Osteocyte (in vitro differentiated cells): ENCODE measurements around the gene ZNF593. TPM values are rescaled to one million over a fixed set of nuclear protein-coding genes. Genes with fewer than 3 reads are reported as not detected.

Source experiments
- DNase-seq: peaks from one replicate; pipeline ENCODE4 v3.0.0; 2021; ENCODE audit warnings: mixed read lengths; ENCODE audit not compliant: unreplicated experiment; ENCODE audit errors: extremely low spot score
- H3K27ac Mint-ChIP-seq: one replicate; pipeline ENCODE4 v1.8.0; 2021; ENCODE audit warnings: mild to moderate bottlenecking, mixed read lengths; ENCODE audit not compliant: unreplicated experiment
- H3K27me3 Mint-ChIP-seq: one replicate; pipeline ENCODE4 v1.8.0; 2021; ENCODE audit warnings: mixed read lengths; ENCODE audit not compliant: unreplicated experiment
- H3K36me3 Mint-ChIP-seq: one replicate; pipeline ENCODE4 v1.8.0; 2021; ENCODE audit warnings: mixed read lengths; ENCODE audit not compliant: unreplicated experiment
- H3K4me1 Mint-ChIP-seq: one replicate; pipeline ENCODE4 v1.8.0; 2021; ENCODE audit warnings: mixed read lengths; ENCODE audit not compliant: unreplicated experiment
- H3K4me3 Mint-ChIP-seq: one replicate; pipeline ENCODE4 v1.8.0; 2021; ENCODE audit warnings: mild to moderate bottlenecking, moderate library complexity, mixed read lengths; ENCODE audit not compliant: unreplicated experiment
- H3K9me3 Mint-ChIP-seq: one replicate; pipeline ENCODE4 v1.8.0; 2021; ENCODE audit warnings: mixed read lengths; ENCODE audit not compliant: unreplicated experiment
- CTCF ChIP-seq: fragments of 200-600 bp; sonication (generic); IDR thresholded peaks from 2 replicates; pipeline ENCODE4 v1.5.0; 2021; ENCODE audit warnings: antibody characterized with exemption, mild to moderate bottlenecking, moderate library complexity
- total RNA-seq: library from RNA; stranded (reverse); gene quantifications from 2 replicates; pipeline ENCODE4 v1.2.1, GENCODE V29; 2021

ZNF593 gene
- total RNA-seq, 1 donor from 2014 or later, result 28.6 TPM

DNA sequence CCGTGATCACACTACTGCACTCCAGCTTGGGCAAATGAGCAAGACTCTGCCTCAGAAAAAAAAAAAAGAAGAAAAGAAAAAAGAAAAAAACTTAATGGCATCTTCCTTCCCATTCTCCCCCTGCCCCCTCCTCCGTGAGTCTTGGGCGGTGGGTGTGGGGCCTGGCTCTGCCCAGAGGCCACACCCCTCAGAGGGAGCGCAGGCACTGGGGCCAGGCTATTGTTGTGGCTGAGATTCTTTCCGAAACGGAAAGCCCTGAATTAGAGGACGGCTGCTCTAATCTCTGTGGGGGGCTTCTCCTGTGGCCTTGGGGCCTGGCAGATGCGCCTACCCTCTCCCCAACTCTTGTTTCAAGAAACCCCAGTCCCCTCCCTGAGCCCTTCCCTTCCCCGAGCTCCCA is 15.0 kb upstream of the ZNF593 start:
- Mint-ChIP-seq H3K36me3 (no peaks in the 10 kb centered on the region), H3K27me3 (peaks cover 46% of the 10 kb centered on the region), H3K9me3 (no peaks in the 10 kb centered on the region), H3K27ac (no peak overlapping the region), H3K4me3 (no peak overlapping the region), H3K4me1 (peaks cover 10% of the 10 kb centered on the region)
- no peak for DNase-seq
- no peak for TF ChIP-seq CTCF

DNA sequence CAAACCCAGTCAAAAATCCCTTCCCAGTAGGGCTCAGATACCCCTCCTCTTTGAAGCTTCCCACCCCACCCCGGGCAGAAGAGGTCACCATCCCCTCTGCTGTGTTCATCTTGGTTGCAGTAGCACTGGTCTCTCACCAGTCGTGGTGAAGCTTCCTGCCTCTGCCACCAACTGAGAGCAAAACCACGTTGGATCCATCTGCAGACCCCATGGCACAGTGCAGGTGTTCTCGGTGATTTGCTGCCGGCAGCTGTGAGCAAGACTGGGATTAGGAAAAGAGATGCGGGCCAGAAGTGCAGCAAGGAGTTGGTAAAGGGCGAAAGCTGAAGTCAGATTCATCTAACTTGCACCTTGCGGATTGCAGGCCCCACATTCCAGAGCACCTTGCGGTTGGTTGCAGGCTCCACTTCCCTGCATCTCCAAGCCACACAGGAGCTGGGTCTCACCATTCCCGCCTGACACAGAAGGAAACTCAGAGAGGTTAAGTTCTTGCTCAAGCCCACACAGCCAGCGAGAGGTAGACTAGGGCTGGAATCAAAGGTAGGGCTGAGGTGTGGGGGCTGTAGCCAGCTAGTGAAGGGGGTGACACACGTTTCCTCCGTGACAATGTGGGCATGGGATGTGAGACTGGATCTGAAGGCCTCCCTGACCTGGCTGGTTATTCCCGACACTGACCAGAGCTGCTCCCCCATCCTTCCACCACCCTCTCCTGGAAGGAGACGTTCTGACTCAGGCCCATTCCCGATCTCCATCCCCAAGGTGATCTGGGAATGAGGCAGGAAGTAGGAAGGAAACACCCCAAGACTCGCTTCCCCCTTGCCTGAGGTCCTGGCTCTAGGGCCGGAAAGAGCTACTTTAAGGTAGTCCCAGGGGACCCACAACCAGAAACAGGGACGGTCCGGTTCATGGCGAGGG is 14.1 kb upstream of the ZNF593 start:
- Mint-ChIP-seq H3K4me3 (no peak overlapping the region), H3K27ac (no peak overlapping the region), H3K36me3 (no peaks in the 10 kb centered on the region), H3K27me3 (peaks cover 40% of the 10 kb centered on the region), H3K9me3 (no peaks in the 10 kb centered on the region), H3K4me1 (peaks cover 10% of the 10 kb centered on the region)
- no peak for DNase-seq
- TF ChIP-seq CTCF, result no peak

GRCh38 chr1:26156285-26157038 is 13.2 kb upstream of the ZNF593 start:
- no peak for DNase-seq
- H3K27me3 Mint-ChIP-seq, result peaks cover 37% of the 10 kb centered on the region
- no peak for TF ChIP-seq CTCF
- H3K36me3 Mint-ChIP-seq, result no peaks in the 10 kb centered on the region
- no peak overlapping the region for H3K27ac Mint-ChIP-seq
- no peaks in the 10 kb centered on the region for H3K9me3 Mint-ChIP-seq
- H3K4me3 Mint-ChIP-seq, result no peak overlapping the region
- peaks cover 10% of the 10 kb centered on the region for H3K4me1 Mint-ChIP-seq

DNA sequence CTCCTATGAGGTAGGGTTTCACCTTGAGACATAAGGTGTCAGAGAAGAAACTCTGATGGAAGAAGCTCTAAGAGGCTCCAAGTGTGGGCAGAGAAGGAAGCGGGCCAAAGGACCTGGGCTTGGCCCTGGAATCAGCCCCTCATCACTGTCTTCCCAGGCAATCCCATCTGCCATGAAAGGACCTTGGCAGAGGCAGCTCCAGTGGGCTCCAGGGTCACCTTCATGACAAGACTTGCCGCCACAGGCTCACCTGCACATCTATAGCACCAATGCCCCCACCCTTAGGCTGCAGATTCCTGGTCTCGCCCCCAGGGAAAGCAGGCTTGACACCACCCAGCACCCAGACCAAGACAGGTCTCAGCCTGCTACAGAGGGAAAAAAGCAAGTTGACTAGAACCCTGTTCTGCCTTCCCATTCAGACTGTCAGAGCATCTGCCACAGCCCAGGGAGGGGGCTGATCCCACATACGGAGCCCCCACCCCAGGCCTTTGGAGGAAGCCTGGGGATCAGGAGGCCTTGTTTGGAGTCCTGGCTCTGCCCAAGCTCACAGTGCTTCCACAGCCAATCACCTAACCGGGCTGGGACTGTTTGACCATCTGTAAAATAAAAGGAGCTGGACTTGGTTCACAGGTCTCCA is 11.3 kb upstream of the ZNF593 start:
- peaks cover 25% of the 10 kb centered on the region for H3K27me3 Mint-ChIP-seq
- H3K36me3 Mint-ChIP-seq, result no peaks in the 10 kb centered on the region
- no peak overlapping the region for H3K4me3 Mint-ChIP-seq
- no peak overlapping the region for H3K27ac Mint-ChIP-seq
- H3K9me3 Mint-ChIP-seq, result no peaks in the 10 kb centered on the region
- peaks cover 15% of the 10 kb centered on the region for H3K4me1 Mint-ChIP-seq
- no peak for DNase-seq
- TF ChIP-seq CTCF, result no peak
